ENCODE data around the gene KCTD1.

KCTD1 gene

GRCh38 chr18:26540043-26540628, 8.2 kb downstream of the KCTD1 start:
- no peak overlapping the region for H3K27ac ChIP-seq (replicated peaks)
- no peak for TF ChIP-seq REST (IDR thresholded peaks at IDR 0.05; ENCODE audit: insufficient replicate concordance, low read depth)
- no peak for TF ChIP-seq GABPA (IDR thresholded peaks at IDR 0.05; ENCODE audit: low read depth)
- TF ChIP-seq SPI1 (IDR thresholded peaks at IDR 0.05; ENCODE audit: borderline replicate concordance, low read depth) = no peak
- TF ChIP-seq CTCF (IDR thresholded peaks at IDR 0.05; ENCODE audit: insufficient read depth, low read length) = no peak
- H3K4me3 ChIP-seq (replicated peaks; ENCODE audit: insufficient read depth, low read length) = no peak overlapping the region
- H3K27me3 ChIP-seq (ENCODE audit: insufficient read depth, poor library complexity, severe bottlenecking) = no peaks in the 10 kb centered on the region
- DNase-seq (ENCODE audit: low read depth in 1 of 2, low spot score in 1 of 2) = no peak

GRCh38 chr18:26538524-26538923, 9.8 kb downstream of the KCTD1 start:
- DNase-seq (ENCODE audit: low read depth in 1 of 2, low spot score in 1 of 2) = no peak
- H3K4me3 ChIP-seq (replicated peaks; ENCODE audit: insufficient read depth, low read length) = no peak overlapping the region
- H3K27me3 ChIP-seq (ENCODE audit: insufficient read depth, poor library complexity, severe bottlenecking) = no peaks in the 10 kb centered on the region
- no peak overlapping the region for H3K27ac ChIP-seq (replicated peaks)
- TF ChIP-seq GABPA (IDR thresholded peaks at IDR 0.05; ENCODE audit: low read depth) (no peak), POLR2AphosphoS5 (IDR thresholded peaks at IDR 0.05; ENCODE audit: low read depth) (no peak), REST (IDR thresholded peaks at IDR 0.05; ENCODE audit: insufficient replicate concordance, low read depth) (no peak), CTCF (IDR thresholded peaks at IDR 0.05; ENCODE audit: insufficient read depth, low read length) (no peak), SPI1 (IDR thresholded peaks at IDR 0.05; ENCODE audit: borderline replicate concordance, low read depth) (no peak)

- Histone ChIP-seq H3K27me3 (ENCODE audit: insufficient read depth, poor library complexity, severe bottlenecking) (no peaks in the 10 kb centered on the region), H3K4me3 (replicated peaks; ENCODE audit: insufficient read depth, low read length) (no peak overlapping the region), H3K27ac (replicated peaks) (no peak overlapping the region)
- DNase-seq (ENCODE audit: low read depth in 1 of 2, low spot score in 1 of 2) = no peak
- TF ChIP-seq REST (IDR thresholded peaks at IDR 0.05; ENCODE audit: insufficient replicate concordance, low read depth) = no peak
Observed at GRCh38 chr18:26536664-26537063, 11.7 kb downstream of the KCTD1 start.
